ENCODE results near the gene MX2. TPM values are rescaled to one million over a fixed set of nuclear protein-coding genes. Genes with fewer than 3 reads are reported as not detected.

The MX2 gene
- total and polyA plus RNA-seq, 10 of the 15 experiments (the other 5 are each of a cell fraction or from before 2014, with no cell fraction given) = 10.5 to 167 (median 46.1) TPM

DNA sequence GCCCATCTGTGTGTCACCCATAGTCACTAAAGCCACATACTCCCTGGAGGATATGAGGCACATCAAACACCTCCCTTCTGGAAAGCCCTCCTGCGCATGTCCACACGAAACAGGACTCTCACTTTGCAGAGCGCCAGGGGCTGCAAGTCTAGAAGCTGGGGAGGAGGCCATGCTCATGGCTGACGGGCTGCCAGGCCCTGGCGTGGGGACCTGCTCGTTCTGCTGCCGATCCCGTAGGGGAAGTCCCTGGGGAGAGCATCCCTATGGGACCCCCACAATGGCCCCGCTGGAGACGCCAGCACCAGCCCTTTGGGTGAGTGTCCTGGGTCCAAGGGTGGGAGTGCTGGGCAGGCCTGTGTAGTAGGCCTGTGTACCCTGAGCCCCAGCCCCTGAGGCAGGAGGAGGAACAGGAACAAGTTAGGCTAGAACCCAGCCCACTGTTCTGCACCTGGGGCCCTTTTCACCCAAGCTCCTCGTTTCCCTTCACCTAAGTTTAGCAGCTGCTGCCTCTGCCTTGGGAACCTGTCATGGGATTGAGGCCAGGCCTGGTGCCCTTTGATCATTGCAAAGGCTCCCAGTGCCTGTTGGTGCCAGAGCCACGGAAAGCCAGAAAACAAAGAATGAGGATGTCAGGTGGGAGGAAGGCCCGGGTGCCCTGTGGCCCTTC is 35.3 kb upstream of the MX2 start:
- no TSS peak for BruUV-seq (replicated peaks)
- POLR2A ChIA-PET = no interaction called here
- FAIRE-seq (no peak), ATAC-seq (no peak), DNase-seq (ENCODE audit: low read depth, low spot score) (no peak)
- in situ Hi-C loops (cut with MboI) = no loop called here
- CTCF ChIA-PET = no interaction called here
- no peak overlapping the region for H3K27ac ChIP-seq (ENCODE audit: control insufficient read depth, insufficient read depth)
- no peak overlapping the region for H2AFZ ChIP-seq (ENCODE audit: control insufficient read depth, low read depth, low read length)
- TF ChIP-seq RCOR1 (conservative IDR thresholded peaks at IDR 0.05; ENCODE audit: low read depth, low read length) (no peak), ZNF622 (IDR thresholded peaks at IDR 0.05) (no peak), ZBED1 (IDR thresholded peaks at IDR 0.05; ENCODE audit: borderline replicate concordance) (no peak)
- TF ChIP-seq, protein P1, sequence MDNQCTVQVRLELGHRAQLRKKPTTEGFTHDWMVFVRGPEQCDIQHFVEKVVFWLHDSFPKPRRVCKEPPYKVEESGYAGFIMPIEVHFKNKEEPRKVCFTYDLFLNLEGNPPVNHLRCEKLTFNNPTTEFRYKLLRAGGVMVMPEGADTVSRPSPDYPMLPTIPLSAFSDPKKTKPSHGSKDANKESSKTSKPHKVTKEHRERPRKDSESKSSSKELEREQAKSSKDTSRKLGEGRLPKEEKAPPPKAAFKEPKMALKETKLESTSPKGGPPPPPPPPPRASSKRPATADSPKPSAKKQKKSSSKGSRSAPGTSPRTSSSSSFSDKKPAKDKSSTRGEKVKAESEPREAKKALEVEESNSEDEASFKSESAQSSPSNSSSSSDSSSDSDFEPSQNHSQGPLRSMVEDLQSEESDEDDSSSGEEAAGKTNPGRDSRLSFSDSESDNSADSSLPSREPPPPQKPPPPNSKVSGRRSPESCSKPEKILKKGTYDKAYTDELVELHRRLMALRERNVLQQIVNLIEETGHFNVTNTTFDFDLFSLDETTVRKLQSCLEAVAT (IDR thresholded peaks at IDR 0.05) = no peak
- H3K4me1 ChIP-seq (ENCODE audit: control insufficient read depth, insufficient read depth, low read length) = no peaks in the 10 kb centered on the region
- WGBS (ENCODE audit: insufficient coverage, insufficient replicate concordance, low lambda C conversion rate, missing lambda C conversion rate) = 21% methylated on average over 13 of the region's 13 CpGs
- no peaks in the 10 kb centered on the region for H3K9me3 ChIP-seq (replicated peaks; ENCODE audit: control insufficient read depth, insufficient read depth, low read length)
- H4K20me1 ChIP-seq (ENCODE audit: control insufficient read depth, insufficient read depth) = no peaks in the 10 kb centered on the region; the same call in 1 of the 2 replicates
- no peaks in the 10 kb centered on the region for H3K79me2 ChIP-seq (ENCODE audit: control insufficient read depth, insufficient read depth, low read length)
- no peaks in the 10 kb centered on the region; a peak in 1 of 4 replicates for H3K27me3 ChIP-seq (replicated peaks in 1 of 2; ENCODE audit: control insufficient read depth in 2 of 2, insufficient read depth in 2 of 2, low read length in 1 of 2)
- H3K4me2 ChIP-seq (ENCODE audit: control insufficient read depth, insufficient read depth) = no peak overlapping the region
- RAD21 ChIA-PET (ENCODE audit: unreplicated experiment) = no interaction called here
- no peak overlapping the region for H3K4me3 ChIP-seq
- no peak overlapping the region for H3K9ac ChIP-seq (ENCODE audit: control insufficient read depth, insufficient read depth, low read length)
- no peaks in the 10 kb centered on the region for H3K36me3 ChIP-seq (ENCODE audit: control insufficient read depth in 2 of 2, insufficient read depth in 2 of 2, low read length in 1 of 2)
- intact Hi-C loops (cut with micrococcal nuclease; ENCODE audit: unreplicated experiment) = no loop called here
- SMC1A ChIA-PET (ENCODE audit: uncharacterized antibody, unreplicated experiment) = interaction anchor here (1.3 to 1.7 kb wide), 2 partner anchors 41 to 43 kb away, joined by 4 read pairs; no protein-coding TSS in a partner anchor

DNA sequence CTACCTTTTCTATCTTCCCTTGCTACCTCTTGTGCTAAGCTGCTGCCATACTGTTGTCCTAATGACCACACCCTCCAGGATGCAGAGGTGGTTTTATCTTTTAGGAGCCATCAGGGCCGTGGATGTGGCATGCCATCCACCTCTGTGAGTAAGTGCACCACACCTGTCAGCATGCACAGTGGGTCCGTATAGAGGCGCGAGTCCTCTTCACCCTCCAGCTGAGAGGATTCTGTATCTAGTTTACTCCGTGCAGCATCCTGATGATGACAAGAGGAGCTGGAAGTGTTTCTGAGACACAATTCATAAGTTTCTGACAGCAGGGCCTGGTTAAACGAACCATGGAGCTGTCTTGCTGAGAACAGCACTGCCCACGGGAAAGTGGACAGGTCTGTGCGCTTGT is 34.1 kb upstream of the MX2 start:
- in situ Hi-C loops (cut with MboI) (no loop called here), intact Hi-C loops (cut with micrococcal nuclease; ENCODE audit: unreplicated experiment) (no loop called here)
- H4K20me1 ChIP-seq (ENCODE audit: control insufficient read depth, insufficient read depth) = no peaks in the 10 kb centered on the region; the same call in 1 of the 2 replicates
- H3K4me1 ChIP-seq (ENCODE audit: control insufficient read depth, insufficient read depth, low read length) = no peaks in the 10 kb centered on the region
- ChIA-PET CTCF (interaction anchor here (1.3 kb wide), 1 partner anchor 44 kb away, joined by 6 read pairs; no protein-coding TSS in a partner anchor), SMC1A (ENCODE audit: uncharacterized antibody, unreplicated experiment) (no interaction called here), RAD21 (ENCODE audit: unreplicated experiment) (no interaction called here), POLR2A (interaction anchor here (1.5 kb wide), 1 partner anchor 42 kb away, joined by 3 read pairs; no protein-coding TSS in a partner anchor)
- no peak overlapping the region for H3K27ac ChIP-seq (ENCODE audit: control insufficient read depth, insufficient read depth)
- TF ChIP-seq, protein P1 (IDR thresholded peaks at IDR 0.05) = no peak
- no peak for TF ChIP-seq MEF2B (IDR thresholded peaks at IDR 0.05; ENCODE audit: partially characterized antibody, poor library complexity, severe bottlenecking)
- TF ChIP-seq ETV6 (conservative IDR thresholded peaks at IDR 0.05 in 1 of 2, IDR thresholded peaks at IDR 0.05 in 1 of 2; ENCODE audit: borderline replicate concordance in 1 of 2, low read depth in 1 of 2) = no peak
- no peak for TF ChIP-seq ZNF622 (IDR thresholded peaks at IDR 0.05)
- DNase-seq (ENCODE audit: low read depth, low spot score) (no peak), ATAC-seq (no peak), FAIRE-seq (no peak)
- H3K4me3 ChIP-seq = no peak overlapping the region
- no peaks in the 10 kb centered on the region for H3K9me3 ChIP-seq (replicated peaks; ENCODE audit: control insufficient read depth, insufficient read depth, low read length)
- no peak overlapping the region for H3K9ac ChIP-seq (ENCODE audit: control insufficient read depth, insufficient read depth, low read length)
- 62% methylated on average over 8 of the region's 8 CpGs for WGBS (ENCODE audit: insufficient coverage, insufficient replicate concordance, low lambda C conversion rate, missing lambda C conversion rate)
- no peaks in the 10 kb centered on the region; a peak in 1 of 4 replicates for H3K27me3 ChIP-seq (replicated peaks in 1 of 2; ENCODE audit: control insufficient read depth in 2 of 2, insufficient read depth in 2 of 2, low read length in 1 of 2)
- no peak overlapping the region for H2AFZ ChIP-seq (ENCODE audit: control insufficient read depth, low read depth, low read length)
- H3K79me2 ChIP-seq (ENCODE audit: control insufficient read depth, insufficient read depth, low read length) = no peaks in the 10 kb centered on the region
- H3K4me2 ChIP-seq (ENCODE audit: control insufficient read depth, insufficient read depth) = no peak overlapping the region
- BruUV-seq (replicated peaks) = no TSS peak
- no peaks in the 10 kb centered on the region for H3K36me3 ChIP-seq (ENCODE audit: control insufficient read depth in 2 of 2, insufficient read depth in 2 of 2, low read length in 1 of 2)

Data from GM12878 (cell line).